LNCaP clone FGC (cell line): ENCODE measurements around the gene DTX4.

Experiments
- DNase-seq: peaks from one replicate; pipeline ENCODE4 v3.0.0-alpha.2; 2011; ENCODE audit warnings: low read depth
- H3K4me3 ChIP-seq: 2 replicates; pipeline ENCODE4 v1.5.1; 2011; ENCODE audit warnings: mild to moderate bottlenecking, low read depth, low read length, control low read depth
- CTCF ChIP-seq: IDR thresholded peaks from 2 replicates; pipeline ENCODE4 v1.5.1; 2012; ENCODE audit warnings: mild to moderate bottlenecking; ENCODE audit not compliant: control insufficient read depth, insufficient read depth; ENCODE audit errors: extremely low read depth

Gene DTX4

DNA sequence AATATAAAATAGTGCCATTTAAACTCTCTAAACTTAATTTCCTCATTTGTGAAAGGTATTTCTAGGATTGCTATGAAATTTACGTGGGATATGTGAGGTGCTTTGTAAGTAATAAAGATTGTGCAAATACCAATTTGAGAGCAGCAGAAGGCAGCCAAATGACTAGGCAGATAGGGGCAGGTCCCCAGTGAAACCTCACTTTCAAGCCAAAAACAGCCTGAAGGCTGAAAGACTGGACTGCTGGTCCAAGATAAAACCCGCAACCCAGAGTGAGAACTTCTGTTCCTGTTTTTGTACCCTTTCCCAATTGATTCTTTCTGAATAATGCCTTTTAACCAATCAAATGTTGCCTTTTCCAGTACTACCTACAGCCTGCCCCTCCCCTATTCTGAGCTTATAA lies 7.2 kb downstream of the DTX4 start:
- H3K4me3 ChIP-seq: no peak overlapping the region
- TF ChIP-seq CTCF: no peak
- DNase-seq: no peak

GRCh38 chr11:59180168-59180776 lies 8.3 kb downstream of the DTX4 start:
- DNase-seq: no peak
- H3K4me3 ChIP-seq: no peak overlapping the region
- no peak for TF ChIP-seq CTCF

DNA sequence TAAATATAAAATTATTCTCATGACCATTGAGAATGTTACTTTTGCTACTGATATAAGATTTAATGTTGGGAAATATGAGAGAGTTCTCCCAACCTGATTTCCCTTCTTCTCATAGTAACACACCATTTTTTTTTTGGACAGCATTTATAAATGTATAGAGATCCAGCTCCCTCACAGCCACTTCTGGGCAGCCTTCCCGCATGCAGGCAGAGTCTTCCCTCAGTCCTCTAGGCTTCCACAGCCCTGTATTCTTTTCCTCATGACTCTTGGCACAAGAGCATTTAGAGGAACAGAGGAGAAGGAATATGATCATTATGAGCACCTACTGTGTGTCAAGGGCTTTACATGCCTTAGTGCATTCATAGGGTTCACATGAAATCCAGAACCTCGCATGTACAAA lies 9.0 kb downstream of the DTX4 start:
- H3K4me3 ChIP-seq: no peak overlapping the region
- no peak for DNase-seq
- no peak for TF ChIP-seq CTCF

GRCh38 chr11:59181746-59182456 lies 10.0 kb downstream of the DTX4 start:
- TF ChIP-seq CTCF: no peak
- no peak overlapping the region for H3K4me3 ChIP-seq
- no peak for DNase-seq

DNA sequence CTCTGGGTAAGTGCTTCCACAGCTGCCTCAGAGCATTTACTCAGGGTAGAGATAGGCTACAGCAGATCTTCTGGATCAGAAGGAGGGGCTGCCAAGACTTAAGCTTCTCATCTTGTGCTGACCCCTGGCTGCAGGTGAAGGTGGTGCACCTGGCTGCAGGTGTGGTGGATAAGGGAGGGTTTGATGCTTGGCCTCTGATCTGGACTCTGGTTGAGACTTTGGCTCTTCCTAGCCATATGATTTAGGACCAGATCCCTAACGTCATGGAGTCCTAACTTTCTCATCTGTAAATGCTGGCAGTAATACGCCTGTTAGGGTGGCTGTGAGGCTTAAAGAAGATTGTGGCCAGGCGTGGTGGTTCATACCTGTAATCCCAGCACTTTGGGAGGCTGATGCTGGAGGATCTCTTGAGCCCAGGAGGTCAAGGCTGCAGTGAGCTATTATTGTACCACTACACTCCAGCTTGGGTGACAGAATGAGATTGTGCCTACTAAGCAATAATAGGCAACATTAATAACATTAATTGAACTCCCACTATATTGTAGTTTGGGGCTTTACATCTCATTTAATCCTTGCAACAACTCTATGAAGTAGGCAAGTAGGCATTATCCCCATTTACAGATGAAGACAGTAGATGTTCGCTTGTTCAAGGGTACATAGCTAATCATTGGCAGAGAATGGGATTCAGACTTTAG lies 10.7 kb downstream of the DTX4 start:
- no peak for DNase-seq
- TF ChIP-seq CTCF: peak; percentile 5; the same call in 1 of the 2 replicates
- no peak overlapping the region for H3K4me3 ChIP-seq

- no peak for DNase-seq
Measured at GRCh38 chr11:59183771-59184170, 11.8 kb downstream of the DTX4 start.

More at GRCh38 chr11:59183771-59184170, 11.8 kb downstream of the DTX4 start:
- no peak overlapping the region for H3K4me3 ChIP-seq
- TF ChIP-seq CTCF: no peak
